ENCODE measurements around the gene ACVR1. TPM values are rescaled to one million over a fixed set of nuclear protein-coding genes. Genes with fewer than 3 reads are reported as not detected.
A peak's percentile ranks its signal among the peaks of the same experiment; 100 is the strongest.

Gene ACVR1
- total RNA-seq, 1 donor from 2014 or later = 24.3 TPM

DNA sequence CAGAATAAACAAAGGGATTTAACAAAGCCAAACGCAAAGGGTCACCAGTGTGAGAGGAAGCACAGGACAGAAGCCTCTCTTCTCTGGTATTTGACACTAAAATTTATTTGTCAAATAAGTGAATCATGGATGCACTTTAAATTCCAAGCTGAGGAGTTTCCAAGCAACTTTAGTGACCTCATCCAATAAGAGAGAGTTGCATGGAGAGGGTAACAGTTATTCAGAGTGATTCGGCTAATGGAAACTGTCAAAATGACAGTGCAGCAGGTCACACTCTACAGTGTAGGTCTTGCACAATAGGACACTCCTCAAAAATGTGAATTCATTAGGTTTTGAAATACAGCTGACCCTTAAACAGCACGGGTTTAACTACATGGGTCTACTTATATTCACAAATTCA lies 143.5 kb downstream of the ACVR1 start:
- TF ChIP-seq, protein P1, sequence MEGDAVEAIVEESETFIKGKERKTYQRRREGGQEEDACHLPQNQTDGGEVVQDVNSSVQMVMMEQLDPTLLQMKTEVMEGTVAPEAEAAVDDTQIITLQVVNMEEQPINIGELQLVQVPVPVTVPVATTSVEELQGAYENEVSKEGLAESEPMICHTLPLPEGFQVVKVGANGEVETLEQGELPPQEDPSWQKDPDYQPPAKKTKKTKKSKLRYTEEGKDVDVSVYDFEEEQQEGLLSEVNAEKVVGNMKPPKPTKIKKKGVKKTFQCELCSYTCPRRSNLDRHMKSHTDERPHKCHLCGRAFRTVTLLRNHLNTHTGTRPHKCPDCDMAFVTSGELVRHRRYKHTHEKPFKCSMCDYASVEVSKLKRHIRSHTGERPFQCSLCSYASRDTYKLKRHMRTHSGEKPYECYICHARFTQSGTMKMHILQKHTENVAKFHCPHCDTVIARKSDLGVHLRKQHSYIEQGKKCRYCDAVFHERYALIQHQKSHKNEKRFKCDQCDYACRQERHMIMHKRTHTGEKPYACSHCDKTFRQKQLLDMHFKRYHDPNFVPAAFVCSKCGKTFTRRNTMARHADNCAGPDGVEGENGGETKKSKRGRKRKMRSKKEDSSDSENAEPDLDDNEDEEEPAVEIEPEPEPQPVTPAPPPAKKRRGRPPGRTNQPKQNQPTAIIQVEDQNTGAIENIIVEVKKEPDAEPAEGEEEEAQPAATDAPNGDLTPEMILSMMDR (IDR thresholded peaks at IDR 0.05; ENCODE audit: unreplicated experiment) = no peak
- Mint-ChIP-seq H3K27me3 (no peaks in the 10 kb centered on the region), H3K36me3 (ENCODE audit: insufficient read depth) (peaks cover 51% of the 10 kb centered on the region), H3K4me1 (ENCODE audit: low read depth) (peaks cover 3% of the 10 kb centered on the region), H3K9me3 (ENCODE audit: low read depth) (peaks cover 14% of the 10 kb centered on the region), H3K4me3 (ENCODE audit: low read depth) (no peak overlapping the region), H3K27ac (no peak overlapping the region)
- DNase-seq (ENCODE audit: low spot score, unreplicated experiment) = no peak

DNA sequence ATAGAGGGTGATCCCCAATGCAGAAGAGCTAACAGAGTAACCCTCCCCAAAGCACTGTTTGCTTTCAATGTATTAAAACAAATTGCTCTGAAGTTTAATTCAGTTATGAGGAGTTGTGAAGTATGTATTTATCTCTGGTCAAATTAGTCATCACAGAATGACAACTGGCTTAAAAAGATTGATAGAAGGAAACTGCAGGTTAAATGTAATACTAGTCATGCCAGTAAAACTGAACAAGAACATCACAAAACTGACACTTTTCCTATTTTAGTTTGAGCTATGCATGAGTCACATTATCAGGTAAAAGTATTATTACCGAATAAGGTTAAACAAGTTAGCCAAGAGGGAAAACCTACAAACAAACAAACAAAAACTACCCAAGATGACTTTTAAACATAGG lies 148.4 kb downstream of the ACVR1 start:
- H3K9me3 Mint-ChIP-seq (ENCODE audit: low read depth) = peaks cover 31% of the 10 kb centered on the region
- no peaks in the 10 kb centered on the region for H3K27me3 Mint-ChIP-seq
- no peak for DNase-seq (ENCODE audit: low spot score, unreplicated experiment)
- TF ChIP-seq, protein P1 (IDR thresholded peaks at IDR 0.05; ENCODE audit: unreplicated experiment) = no peak
- H3K27ac Mint-ChIP-seq = no peak overlapping the region
- no peak overlapping the region for H3K4me3 Mint-ChIP-seq (ENCODE audit: low read depth)
- H3K36me3 Mint-ChIP-seq (ENCODE audit: insufficient read depth) = peaks cover 53% of the 10 kb centered on the region
- no peaks in the 10 kb centered on the region for H3K4me1 Mint-ChIP-seq (ENCODE audit: low read depth)

DNA sequence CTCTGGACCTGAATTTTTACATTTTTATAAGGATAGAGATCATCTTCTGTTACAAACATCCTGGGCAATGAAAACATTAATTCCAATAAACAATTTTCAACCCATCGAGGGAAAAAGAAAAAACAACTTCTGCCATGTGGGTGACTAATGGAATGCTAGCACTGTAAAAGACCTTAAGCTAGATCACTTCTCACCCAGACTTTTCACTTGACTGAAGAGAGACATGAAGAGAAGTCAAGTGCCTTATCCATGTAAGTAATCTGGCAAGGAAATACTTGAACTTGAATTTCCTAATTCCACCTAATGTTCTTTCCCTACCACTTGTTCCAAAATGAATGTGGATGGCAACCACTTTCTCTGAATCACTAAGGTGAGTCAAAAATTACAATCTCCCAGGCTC lies 149.2 kb downstream of the ACVR1 start:
- Mint-ChIP-seq H3K9me3 (ENCODE audit: low read depth) (peaks cover 36% of the 10 kb centered on the region), H3K4me3 (ENCODE audit: low read depth) (no peak overlapping the region), H3K4me1 (ENCODE audit: low read depth) (no peaks in the 10 kb centered on the region), H3K27me3 (no peaks in the 10 kb centered on the region), H3K36me3 (ENCODE audit: insufficient read depth) (peaks cover 56% of the 10 kb centered on the region), H3K27ac (no peak overlapping the region)
- TF ChIP-seq, protein P1 (IDR thresholded peaks at IDR 0.05; ENCODE audit: unreplicated experiment) = no peak
- DNase-seq (ENCODE audit: low spot score, unreplicated experiment) = no peak

DNA sequence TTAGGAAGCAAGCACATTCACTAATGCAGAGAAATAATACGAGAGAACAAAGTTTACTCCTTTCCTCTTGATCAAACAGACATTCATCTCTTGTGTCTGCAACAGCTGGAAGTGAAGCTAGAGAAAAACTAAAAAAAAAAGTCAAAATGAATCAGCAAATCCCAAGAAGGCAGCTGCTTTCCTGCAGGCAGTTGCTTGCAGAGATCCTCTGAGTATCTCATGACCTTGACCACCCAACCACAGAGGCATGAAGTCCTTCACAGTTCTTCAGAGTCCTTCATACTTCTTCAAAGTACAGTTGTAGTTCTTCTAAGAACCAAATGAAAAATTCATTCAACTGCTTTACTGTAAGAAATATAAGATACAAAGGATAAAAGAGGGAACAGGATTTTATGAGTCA lies 150.3 kb downstream of the ACVR1 start:
- no peak for DNase-seq (ENCODE audit: low spot score, unreplicated experiment)
- Mint-ChIP-seq H3K4me3 (ENCODE audit: low read depth) (no peak overlapping the region), H3K27me3 (no peaks in the 10 kb centered on the region), H3K4me1 (ENCODE audit: low read depth) (no peaks in the 10 kb centered on the region), H3K36me3 (ENCODE audit: insufficient read depth) (peaks cover 52% of the 10 kb centered on the region), H3K9me3 (ENCODE audit: low read depth) (peaks cover 35% of the 10 kb centered on the region), H3K27ac (no peak overlapping the region)
- TF ChIP-seq, protein P1 (IDR thresholded peaks at IDR 0.05; ENCODE audit: unreplicated experiment) = no peak

DNA sequence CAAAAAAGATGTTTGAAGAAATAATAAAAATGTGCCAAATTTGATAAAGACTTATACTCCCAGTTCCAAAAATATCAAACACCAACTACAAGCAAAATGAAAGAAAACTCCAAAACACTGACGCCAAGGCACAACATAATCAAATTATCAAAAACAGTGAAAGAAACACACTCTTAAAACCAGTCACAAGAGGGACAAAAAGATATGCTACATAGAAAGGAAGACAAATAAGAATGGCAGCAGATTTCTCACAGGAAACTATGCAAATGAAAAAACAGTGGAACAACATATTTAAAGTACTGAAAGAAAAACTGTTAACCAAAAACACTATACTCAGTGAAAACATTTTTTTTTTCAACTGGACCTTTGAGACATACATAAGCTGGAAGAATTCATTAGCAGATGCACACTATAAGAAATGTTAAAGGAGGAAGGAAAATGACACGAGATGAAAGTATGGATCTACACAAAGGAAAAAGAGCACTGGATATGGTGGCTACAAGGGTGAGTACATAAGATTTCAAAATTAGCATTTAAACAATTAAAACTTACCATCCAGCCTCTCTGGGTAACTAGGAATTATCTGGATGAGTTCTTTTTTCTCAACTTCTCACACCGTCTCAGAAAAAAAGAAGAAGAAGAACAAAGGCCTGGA lies 153.4 kb downstream of the ACVR1 start:
- peaks cover 27% of the 10 kb centered on the region for H3K9me3 Mint-ChIP-seq (ENCODE audit: low read depth)
- no peaks in the 10 kb centered on the region for H3K4me1 Mint-ChIP-seq (ENCODE audit: low read depth)
- peak overlapping the region; percentile 8 for H3K27ac Mint-ChIP-seq
- peaks cover 39% of the 10 kb centered on the region for H3K36me3 Mint-ChIP-seq (ENCODE audit: insufficient read depth)
- no peaks in the 10 kb centered on the region for H3K27me3 Mint-ChIP-seq
- TF ChIP-seq, protein P1 (IDR thresholded peaks at IDR 0.05; ENCODE audit: unreplicated experiment) = no peak
- no peak for DNase-seq (ENCODE audit: low spot score, unreplicated experiment)
- H3K4me3 Mint-ChIP-seq (ENCODE audit: low read depth) = no peak overlapping the region

Measured in progenitor cell of endocrine pancreas (in vitro differentiated cells).